ENCODE data around the gene MACROD2.

DNA sequence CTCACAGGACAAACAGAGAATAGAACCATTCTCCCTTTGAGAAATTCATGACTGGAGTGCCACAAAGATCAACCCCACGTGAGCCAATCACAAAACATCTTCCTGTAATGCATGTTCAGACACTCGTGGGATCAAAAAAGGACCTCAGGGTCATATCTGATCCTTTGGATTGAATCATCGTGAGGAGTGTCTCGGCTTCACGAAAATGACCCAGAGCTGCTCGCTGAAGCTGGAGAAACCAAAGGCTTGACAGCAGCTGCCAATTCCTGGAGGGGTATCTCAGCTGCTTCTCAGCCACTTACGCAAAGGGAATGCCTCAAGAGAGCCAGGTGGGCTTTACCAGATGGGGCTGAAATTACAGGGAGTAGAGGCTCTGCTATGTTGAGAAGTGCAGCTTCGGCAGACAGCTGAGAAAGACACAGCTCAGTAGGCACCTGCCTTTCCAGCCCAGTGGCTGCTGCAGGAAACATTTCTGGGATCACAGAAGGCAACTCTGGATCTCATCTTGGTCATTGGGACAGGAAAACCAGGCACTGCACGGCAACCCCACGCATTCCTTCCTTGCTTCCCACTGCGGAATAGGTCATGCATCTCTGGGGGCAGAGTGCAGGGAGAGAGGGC lies 1764.8 kb downstream of the MACROD2 start:
- no peak for TF ChIP-seq POLR2A (IDR thresholded peaks at IDR 0.05)
- TF ChIP-seq CTCF (IDR thresholded peaks at IDR 0.05), result no peak
